IPS-18a (cell line): ENCODE data around the gene FBXO36.
"Not testable (repeated sequence)": the region's sequence is repeated elsewhere in the genome, so short reads cannot be mapped to it uniquely, and the experiment has no call there.

Experiments used
- H3K27ac ChIP-seq: one replicate; pipeline ENCODE4 v1.5.1; 2013; ENCODE audit warnings: low read length
- H3K27me3 ChIP-seq: one replicate; pipeline ENCODE4 v1.6.1; 2013; ENCODE audit warnings: mild to moderate bottlenecking, low read length; ENCODE audit not compliant: control insufficient read depth, insufficient read depth
- H3K36me3 ChIP-seq: one replicate; pipeline ENCODE4 v1.6.1; 2013; ENCODE audit warnings: low read depth, low read length; ENCODE audit not compliant: control insufficient read depth
- H3K4me1 ChIP-seq: one replicate; pipeline ENCODE4 v1.6.1; 2013; ENCODE audit warnings: low read depth, low read length; ENCODE audit not compliant: control insufficient read depth
- H3K4me3 ChIP-seq: one replicate; pipeline ENCODE4 v1.5.1; 2013; ENCODE audit warnings: low read length
- H3K9ac ChIP-seq: one replicate; pipeline ENCODE4 v1.6.1; 2013; ENCODE audit warnings: mild to moderate bottlenecking, low read length, moderate library complexity
- H3K9me3 ChIP-seq: one replicate; pipeline ENCODE4 v1.6.1; 2013; ENCODE audit warnings: low read depth, low read length; ENCODE audit not compliant: control insufficient read depth

FBXO36 gene

DNA sequence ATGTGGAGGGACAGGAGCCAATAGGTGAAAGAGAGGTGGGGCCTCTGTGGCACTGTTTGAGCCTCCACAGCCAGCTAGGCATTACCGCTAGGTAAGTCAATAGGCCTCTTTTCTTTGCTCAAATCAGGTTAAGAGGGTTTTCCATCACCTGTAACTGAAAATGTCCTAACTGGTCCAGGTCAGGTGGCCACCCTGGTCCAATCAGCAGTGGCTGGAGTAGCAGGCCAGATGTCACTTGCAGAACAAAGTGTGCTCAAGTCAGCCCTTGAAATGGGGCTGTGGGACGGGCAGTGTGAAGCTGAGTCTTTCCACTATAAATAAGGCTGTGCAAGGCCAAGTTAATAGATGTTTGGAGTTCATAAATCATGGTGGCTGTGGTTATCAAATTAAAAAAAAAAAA is 20.9 kb downstream of the FBXO36 start:
- no peak overlapping the region for H3K9ac ChIP-seq
- H3K9me3 ChIP-seq = no peaks in the 10 kb centered on the region
- H3K4me1 ChIP-seq = no peaks in the 10 kb centered on the region
- no peak overlapping the region for H3K4me3 ChIP-seq
- H3K27ac ChIP-seq = no peak overlapping the region
- no peaks in the 10 kb centered on the region for H3K27me3 ChIP-seq
- no peaks in the 10 kb centered on the region for H3K36me3 ChIP-seq

DNA sequence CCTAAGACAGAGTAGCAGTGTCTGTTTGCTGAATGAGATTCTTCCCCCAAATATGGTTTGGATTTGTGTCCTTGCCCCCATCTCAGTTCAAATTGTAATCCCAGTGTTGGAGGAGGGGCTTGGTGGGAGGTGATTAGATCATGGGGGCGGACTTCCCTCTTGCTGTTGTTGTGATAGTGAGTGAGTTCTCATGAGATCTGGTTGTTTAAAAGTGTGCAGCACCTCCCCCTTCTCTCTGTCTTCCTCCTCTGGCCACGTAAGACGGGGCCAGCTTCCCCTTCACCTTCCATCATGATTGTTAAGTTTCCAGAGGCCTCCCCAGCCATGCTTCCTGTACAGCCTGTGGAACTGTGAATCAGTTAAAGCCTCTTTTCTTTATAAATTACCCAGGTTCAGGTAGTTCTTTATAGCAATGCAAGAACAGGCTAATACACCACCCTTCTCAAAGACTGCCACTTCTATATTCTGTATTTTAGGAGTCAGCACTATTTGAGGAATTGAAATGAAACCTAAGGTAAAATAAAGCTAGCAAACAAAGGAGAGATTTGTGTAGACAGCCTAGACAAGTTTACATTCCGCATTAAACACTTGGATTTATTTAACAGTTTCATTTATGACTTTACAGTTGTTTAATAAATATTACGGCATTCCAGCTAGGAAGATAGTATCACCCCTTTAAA is 21.6 kb downstream of the FBXO36 start:
- H3K27me3 ChIP-seq = no peaks in the 10 kb centered on the region
- no peaks in the 10 kb centered on the region for H3K36me3 ChIP-seq
- no peak overlapping the region for H3K9ac ChIP-seq
- no peak overlapping the region for H3K27ac ChIP-seq
- H3K4me1 ChIP-seq = no peaks in the 10 kb centered on the region
- no peaks in the 10 kb centered on the region for H3K9me3 ChIP-seq
- no peak overlapping the region for H3K4me3 ChIP-seq

DNA sequence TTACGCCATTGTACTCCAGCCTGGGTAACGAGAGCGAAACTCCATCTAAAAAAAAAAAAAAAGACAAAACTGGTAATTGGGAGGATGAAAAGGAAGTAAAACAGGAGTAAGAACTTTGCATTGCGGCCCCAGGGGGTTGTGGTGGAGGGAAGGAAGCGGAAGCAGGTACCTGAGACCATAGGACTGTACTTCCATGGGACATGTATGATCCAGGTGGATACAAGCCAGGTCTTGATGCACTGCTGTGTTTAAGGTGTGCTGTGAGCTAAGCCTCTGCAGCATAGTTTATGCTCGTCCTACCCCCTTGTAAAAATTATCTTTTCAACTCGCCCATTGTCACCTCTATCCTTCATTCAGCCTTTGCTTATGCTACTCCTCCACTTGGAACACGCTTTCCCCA is 23.7 kb downstream of the FBXO36 start:
- Histone ChIP-seq H3K27ac (no peak overlapping the region), H3K4me3 (no peak overlapping the region)

DNA sequence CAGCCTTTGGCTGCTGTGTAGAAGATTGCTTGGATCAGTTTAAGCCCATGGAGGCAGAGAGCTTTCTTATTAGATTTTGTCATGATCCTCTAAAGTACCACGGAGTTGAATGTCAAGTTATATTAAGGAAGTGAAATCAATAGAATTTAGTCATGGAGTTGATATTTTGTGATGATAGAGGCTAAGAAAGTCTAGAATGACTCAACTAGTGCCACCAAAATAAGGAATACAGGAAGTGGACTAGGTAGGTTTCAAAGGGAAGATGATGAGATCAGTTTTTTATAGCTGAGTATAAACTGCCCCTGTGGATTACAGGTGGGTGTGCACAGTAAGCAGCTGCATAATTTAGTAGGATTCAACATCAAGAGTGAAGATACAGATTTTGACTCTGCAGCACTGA is 25.2 kb downstream of the FBXO36 start:
- Histone ChIP-seq H3K9me3 (no peaks in the 10 kb centered on the region), H3K27me3 (no peaks in the 10 kb centered on the region), H3K36me3 (no peaks in the 10 kb centered on the region), H3K9ac (no peak overlapping the region), H3K27ac (no peak overlapping the region), H3K4me3 (no peak overlapping the region), H3K4me1 (peaks cover 12% of the 10 kb centered on the region)

More for the DNA sequence above, 23.7 kb downstream of the FBXO36 start:
- H3K36me3 ChIP-seq = no peaks in the 10 kb centered on the region
- H3K9me3 ChIP-seq = no peaks in the 10 kb centered on the region
- H3K27me3 ChIP-seq = no peaks in the 10 kb centered on the region
- no peak overlapping the region for H3K9ac ChIP-seq
- H3K4me1 ChIP-seq = no peaks in the 10 kb centered on the region

DNA sequence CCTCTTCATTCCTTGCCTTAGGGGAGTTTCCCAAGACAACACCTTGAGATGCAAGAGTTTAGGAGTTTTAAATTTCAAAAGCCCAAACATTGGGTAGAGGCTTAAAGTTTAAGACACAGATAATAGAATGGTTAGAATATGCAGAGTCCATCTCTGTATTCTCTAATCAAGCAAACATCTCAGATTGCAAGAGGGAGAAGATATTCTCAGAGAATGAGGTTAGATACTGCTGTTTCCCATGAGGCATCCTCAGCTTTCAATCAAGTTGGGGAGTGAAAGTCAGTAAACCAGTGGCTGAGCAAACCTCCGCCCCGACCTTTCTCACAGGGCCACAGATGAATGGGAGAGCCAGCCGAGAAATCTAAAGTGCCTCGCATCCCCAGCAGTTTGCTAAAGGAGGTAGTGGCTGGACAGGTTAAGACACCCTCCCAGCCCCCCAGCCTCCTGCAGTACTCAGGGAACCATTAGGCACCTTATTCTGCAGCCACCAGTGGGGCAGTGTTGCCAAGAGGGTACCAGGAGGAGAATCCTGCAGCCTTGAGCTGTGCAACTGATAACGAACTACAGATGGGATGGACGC is 30.0 kb downstream of the FBXO36 start:
- Histone ChIP-seq H3K36me3 (no peaks in the 10 kb centered on the region), H3K4me1 (peaks cover 12% of the 10 kb centered on the region), H3K27me3 (no peaks in the 10 kb centered on the region), H3K4me3 (no peak overlapping the region), H3K27ac (peak overlapping the region; percentile 24), H3K9me3 (no peaks in the 10 kb centered on the region), H3K9ac (no peak overlapping the region)

DNA sequence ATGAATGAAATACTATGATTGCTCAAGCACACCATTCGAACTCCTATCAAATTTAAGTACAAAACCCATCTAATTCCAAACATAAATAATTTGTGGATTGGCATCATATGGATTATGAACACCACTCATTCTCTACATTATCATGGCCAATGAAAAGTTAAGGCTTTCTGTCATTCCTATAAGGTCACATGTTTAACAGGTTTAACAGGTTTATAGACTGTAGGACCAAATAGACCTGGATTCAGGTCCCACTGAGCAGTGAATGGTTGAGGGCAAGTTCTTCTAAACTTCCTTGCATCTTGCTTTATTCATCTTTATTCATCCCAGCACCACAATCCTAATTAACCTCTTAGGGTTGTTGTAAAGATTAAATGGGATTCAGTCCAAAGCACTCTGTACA is 33.4 kb downstream of the FBXO36 start:
- no peaks in the 10 kb centered on the region for H3K9me3 ChIP-seq
- H3K4me3 ChIP-seq = no peak overlapping the region
- no peaks in the 10 kb centered on the region for H3K36me3 ChIP-seq
- peaks cover 12% of the 10 kb centered on the region for H3K4me1 ChIP-seq
- H3K27ac ChIP-seq = no peak overlapping the region
- no peaks in the 10 kb centered on the region for H3K27me3 ChIP-seq
- no peak overlapping the region for H3K9ac ChIP-seq

DNA sequence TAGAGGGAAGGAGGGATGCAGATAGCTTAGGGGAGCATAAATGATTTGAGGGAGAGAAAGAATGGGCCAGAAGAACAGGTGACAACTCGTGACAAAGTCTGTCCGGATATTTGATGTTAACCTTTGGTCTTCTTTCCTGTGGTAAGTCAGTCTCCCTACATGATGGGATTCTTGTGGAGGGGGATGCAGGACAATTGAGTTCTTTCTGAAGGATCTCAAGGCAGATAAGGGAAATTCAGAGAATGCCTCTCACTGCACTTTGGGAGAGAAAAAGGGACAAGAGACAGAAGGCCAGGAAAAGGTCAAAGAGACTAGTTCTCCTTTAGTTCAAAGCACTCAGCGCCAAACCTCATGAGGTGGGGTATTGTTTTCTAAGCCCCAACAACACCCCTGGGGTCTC is 34.2 kb downstream of the FBXO36 start:
- Histone ChIP-seq H3K36me3 (no peaks in the 10 kb centered on the region), H3K4me1 (peaks cover 11% of the 10 kb centered on the region), H3K27me3 (no peaks in the 10 kb centered on the region), H3K4me3 (no peak overlapping the region), H3K9ac (no peak overlapping the region), H3K9me3 (no peaks in the 10 kb centered on the region), H3K27ac (no peak overlapping the region)

DNA sequence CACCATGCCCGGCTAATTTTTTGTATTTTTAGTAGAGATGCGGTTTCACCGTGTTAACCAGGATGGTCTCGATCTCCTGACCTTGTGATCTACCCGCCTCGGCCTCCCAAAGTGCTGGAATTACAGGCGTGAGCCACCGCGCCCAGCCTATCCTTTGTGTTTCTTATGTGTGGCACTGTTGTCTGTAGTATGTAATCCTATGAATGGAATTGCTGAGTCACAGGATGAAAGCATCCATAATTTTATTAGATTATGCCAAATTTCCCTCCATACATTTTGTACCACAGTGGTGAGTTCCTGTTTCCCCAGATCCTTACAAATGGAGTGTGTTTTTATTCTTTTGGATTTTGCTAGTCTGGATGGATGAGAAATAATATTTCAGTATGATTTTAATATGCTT is 41.3 kb downstream of the FBXO36 start:
- H3K9me3 ChIP-seq, H3K36me3 ChIP-seq, H3K27me3 ChIP-seq, H3K4me1 ChIP-seq, H3K27ac ChIP-seq, H3K4me3 ChIP-seq, H3K9ac ChIP-seq: not testable (repeated sequence)

DNA sequence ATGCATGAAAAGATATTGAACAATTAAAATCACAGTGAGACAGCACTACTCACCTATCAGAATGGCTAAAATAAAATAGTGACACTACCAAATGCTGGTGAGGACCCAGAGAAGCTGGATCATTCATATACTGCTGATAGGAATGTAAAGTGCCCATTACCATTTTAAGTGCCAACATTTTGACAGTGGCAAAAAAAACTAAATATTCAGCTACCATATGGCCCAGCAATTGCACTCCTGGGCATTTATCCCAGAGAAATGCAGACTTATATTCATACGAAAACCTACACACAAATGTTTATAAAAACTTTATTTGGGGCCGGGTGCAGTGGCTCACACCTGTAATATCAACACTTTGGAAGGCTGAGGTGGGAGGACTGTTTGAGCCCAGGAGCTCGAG is 47.6 kb downstream of the FBXO36 start:
- Histone ChIP-seq H3K36me3 (no peaks in the 10 kb centered on the region), H3K27ac (no peak overlapping the region)

DNA sequence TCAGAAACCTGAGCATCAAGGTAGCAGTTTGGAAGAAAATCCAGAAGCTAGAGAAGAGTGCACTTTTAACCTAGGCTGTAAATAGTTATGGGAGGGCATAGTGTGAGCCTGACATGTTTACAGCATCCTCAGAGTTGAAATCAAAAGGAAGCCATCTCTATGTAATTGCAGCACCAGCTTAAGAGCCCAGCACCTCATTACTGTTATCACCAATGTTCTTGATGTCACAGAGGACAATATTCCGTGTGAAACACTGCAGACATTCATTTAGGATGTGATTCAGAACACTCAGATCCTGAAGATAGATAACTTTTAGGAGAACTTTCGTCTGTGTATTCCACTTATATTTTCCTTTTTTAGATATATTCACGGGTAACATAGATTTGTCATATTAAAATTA is 48.1 kb downstream of the FBXO36 start:
- Histone ChIP-seq H3K4me3 (no peak overlapping the region), H3K9me3 (no peaks in the 10 kb centered on the region), H3K27me3 (no peaks in the 10 kb centered on the region), H3K9ac (no peak overlapping the region), H3K4me1 (no peaks in the 10 kb centered on the region), H3K27ac (no peak overlapping the region), H3K36me3 (no peaks in the 10 kb centered on the region)

More for the DNA sequence above, 47.6 kb downstream of the FBXO36 start:
- Histone ChIP-seq H3K9me3 (no peaks in the 10 kb centered on the region), H3K4me1 (no peaks in the 10 kb centered on the region), H3K4me3 (no peak overlapping the region), H3K27me3 (no peaks in the 10 kb centered on the region), H3K9ac (no peak overlapping the region)

DNA sequence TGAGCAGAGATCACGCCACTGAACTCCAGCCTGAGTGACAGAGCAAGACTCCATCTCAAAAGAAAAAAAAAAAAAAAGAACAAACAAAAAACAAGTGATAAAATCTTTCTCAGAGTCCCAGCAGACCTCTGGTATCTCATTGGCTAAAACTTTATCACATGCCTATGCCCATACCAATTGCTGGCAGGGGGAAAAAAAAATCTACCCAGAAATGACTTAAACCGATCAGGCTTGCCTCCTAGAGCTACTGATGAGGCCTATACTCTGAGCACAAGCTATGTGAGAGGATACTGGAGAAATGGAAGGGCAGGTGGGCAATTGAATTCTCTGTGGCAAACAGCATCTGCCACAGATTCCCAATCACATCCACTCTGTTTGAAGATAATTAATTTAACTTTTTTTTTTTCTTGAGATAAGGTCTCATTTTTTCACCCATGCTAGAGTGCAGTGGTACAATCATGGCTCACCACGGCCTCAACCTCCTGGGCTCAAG is 49.0 kb downstream of the FBXO36 start:
- H3K9ac ChIP-seq = no peak overlapping the region
- no peaks in the 10 kb centered on the region for H3K9me3 ChIP-seq
- no peaks in the 10 kb centered on the region for H3K27me3 ChIP-seq
- H3K4me1 ChIP-seq = no peaks in the 10 kb centered on the region
- H3K4me3 ChIP-seq = no peak overlapping the region
- H3K36me3 ChIP-seq = no peaks in the 10 kb centered on the region
- H3K27ac ChIP-seq = no peak overlapping the region

DNA sequence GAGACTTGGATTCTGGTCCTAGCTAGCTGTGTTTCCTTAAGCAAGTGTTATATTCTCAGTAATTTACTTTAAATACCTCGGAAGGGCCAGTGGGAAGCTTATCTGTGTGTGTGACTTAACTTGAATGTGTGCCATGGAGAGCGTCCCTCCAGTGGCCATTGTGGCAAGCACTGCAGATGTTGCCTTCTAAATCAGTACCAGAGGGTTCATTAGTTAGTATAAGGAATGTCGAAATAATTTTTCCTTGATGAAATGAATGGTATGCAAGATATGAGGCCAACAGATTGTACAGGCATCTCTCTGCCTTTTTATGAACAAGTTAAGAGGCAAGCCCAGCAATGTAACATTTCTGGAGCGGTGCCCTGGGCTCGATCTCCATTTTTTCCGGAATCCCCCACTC is 52.0 kb downstream of the FBXO36 start:
- Histone ChIP-seq H3K36me3 (no peaks in the 10 kb centered on the region), H3K9me3 (no peaks in the 10 kb centered on the region), H3K4me1 (no peaks in the 10 kb centered on the region), H3K9ac (no peak overlapping the region), H3K27me3 (no peaks in the 10 kb centered on the region), H3K27ac (no peak overlapping the region), H3K4me3 (no peak overlapping the region)
